Measurements from ENCODE around the gene XBP1. TPM values are rescaled to one million over a fixed set of nuclear protein-coding genes. Genes with fewer than 3 reads are reported as not detected.

Gene XBP1
- total RNA-seq, 1 experiment from 2014 or later, result 81.3 TPM

DNA sequence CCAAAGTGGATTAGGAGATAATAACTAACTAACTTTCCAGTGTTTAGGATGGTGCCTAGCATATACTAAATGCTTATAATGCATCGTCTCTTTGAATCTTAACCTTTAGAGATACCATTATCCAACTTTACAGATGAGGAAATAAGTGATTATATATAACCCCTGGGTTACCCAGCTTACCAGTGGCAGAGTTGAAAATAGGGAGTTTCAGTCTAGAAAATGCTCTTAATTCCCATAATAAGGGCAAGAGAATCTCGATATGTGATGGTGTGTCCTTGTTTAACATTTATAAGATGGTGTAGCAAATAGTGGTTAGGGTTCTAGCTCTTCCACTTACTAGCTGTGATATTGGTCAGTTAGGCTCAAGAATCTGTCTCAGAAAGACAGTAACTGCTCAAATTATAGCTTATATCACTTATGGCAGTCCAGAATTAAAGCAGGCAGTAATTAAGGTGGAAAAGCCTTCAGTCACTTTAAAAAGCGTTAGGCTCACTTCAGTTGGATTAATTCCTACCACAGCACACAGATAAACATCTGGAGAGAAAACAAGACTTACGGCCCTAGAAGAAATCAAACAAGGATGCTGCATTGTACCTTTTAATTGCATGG lies 6.3 kb downstream of the XBP1 start:
- Histone ChIP-seq H3K4me2 (ENCODE audit: low read length) (no peak overlapping the region), H3K9ac (ENCODE audit: low read length) (no peak overlapping the region), H3K36me3 (ENCODE audit: control insufficient read depth in 1 of 2, insufficient read depth in 2 of 2, low read length in 2 of 2) (peaks cover 24 to 47% of the 10 kb centered on the region in 2 experiments), H3K9me3 (ENCODE audit: control insufficient read depth in 1 of 2, insufficient read depth in 1 of 2, low read depth in 1 of 2, low read length in 2 of 2) (no peaks in the 10 kb centered on the region), H2AFZ (ENCODE audit: low read depth, low read length, poor library complexity, severe bottlenecking) (no peak overlapping the region), H3K79me2 (ENCODE audit: insufficient read depth, low read length) (peaks cover 57% of the 10 kb centered on the region), H4K20me1 (ENCODE audit: insufficient read depth) (peaks cover 7% of the 10 kb centered on the region; the same call in 1 of the 2 replicates), H3K4me3 (replicated peaks in 1 of 2; ENCODE audit: low read depth in 1 of 2, low read length in 2 of 2) (no peak overlapping the region), H3K4me1 (ENCODE audit: control insufficient read depth in 1 of 2, insufficient read depth in 2 of 2, low read length in 2 of 2) (peaks cover 0 to 5% of the 10 kb centered on the region in 2 experiments; a peak in 2 of 4 replicates), H3K9me2 (ENCODE audit: insufficient read depth) (no peaks in the 10 kb centered on the region), H3K27me3 (ENCODE audit: insufficient read depth, low read length) (no peaks in the 10 kb centered on the region), H3K27ac (ENCODE audit: low read depth, low read length) (no peak overlapping the region)
- no peak for DNase-seq (ENCODE audit: low read depth, low spot score)
- no peak for TF ChIP-seq YY1 (IDR thresholded peaks at IDR 0.05; ENCODE audit: extremely low read depth, insufficient replicate concordance, low read depth, low read length)
- TF ChIP-seq, protein P1, sequence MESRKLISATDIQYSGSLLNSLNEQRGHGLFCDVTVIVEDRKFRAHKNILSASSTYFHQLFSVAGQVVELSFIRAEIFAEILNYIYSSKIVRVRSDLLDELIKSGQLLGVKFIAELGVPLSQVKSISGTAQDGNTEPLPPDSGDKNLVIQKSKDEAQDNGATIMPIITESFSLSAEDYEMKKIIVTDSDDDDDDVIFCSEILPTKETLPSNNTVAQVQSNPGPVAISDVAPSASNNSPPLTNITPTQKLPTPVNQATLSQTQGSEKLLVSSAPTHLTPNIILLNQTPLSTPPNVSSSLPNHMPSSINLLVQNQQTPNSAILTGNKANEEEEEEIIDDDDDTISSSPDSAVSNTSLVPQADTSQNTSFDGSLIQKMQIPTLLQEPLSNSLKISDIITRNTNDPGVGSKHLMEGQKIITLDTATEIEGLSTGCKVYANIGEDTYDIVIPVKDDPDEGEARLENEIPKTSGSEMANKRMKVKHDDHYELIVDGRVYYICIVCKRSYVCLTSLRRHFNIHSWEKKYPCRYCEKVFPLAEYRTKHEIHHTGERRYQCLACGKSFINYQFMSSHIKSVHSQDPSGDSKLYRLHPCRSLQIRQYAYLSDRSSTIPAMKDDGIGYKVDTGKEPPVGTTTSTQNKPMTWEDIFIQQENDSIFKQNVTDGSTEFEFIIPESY (IDR thresholded peaks at IDR 0.05; ENCODE audit: extremely low read depth, insufficient replicate concordance, low read length), result no peak
- no peak for TF ChIP-seq MAX (IDR thresholded peaks at IDR 0.05)
- TF ChIP-seq, protein P2, sequence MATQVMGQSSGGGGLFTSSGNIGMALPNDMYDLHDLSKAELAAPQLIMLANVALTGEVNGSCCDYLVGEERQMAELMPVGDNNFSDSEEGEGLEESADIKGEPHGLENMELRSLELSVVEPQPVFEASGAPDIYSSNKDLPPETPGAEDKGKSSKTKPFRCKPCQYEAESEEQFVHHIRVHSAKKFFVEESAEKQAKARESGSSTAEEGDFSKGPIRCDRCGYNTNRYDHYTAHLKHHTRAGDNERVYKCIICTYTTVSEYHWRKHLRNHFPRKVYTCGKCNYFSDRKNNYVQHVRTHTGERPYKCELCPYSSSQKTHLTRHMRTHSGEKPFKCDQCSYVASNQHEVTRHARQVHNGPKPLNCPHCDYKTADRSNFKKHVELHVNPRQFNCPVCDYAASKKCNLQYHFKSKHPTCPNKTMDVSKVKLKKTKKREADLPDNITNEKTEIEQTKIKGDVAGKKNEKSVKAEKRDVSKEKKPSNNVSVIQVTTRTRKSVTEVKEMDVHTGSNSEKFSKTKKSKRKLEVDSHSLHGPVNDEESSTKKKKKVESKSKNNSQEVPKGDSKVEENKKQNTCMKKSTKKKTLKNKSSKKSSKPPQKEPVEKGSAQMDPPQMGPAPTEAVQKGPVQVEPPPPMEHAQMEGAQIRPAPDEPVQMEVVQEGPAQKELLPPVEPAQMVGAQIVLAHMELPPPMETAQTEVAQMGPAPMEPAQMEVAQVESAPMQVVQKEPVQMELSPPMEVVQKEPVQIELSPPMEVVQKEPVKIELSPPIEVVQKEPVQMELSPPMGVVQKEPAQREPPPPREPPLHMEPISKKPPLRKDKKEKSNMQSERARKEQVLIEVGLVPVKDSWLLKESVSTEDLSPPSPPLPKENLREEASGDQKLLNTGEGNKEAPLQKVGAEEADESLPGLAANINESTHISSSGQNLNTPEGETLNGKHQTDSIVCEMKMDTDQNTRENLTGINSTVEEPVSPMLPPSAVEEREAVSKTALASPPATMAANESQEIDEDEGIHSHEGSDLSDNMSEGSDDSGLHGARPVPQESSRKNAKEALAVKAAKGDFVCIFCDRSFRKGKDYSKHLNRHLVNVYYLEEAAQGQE (IDR thresholded peaks at IDR 0.05; ENCODE audit: low read depth), result no peak
- TF ChIP-seq CBX3 (IDR thresholded peaks at IDR 0.05; ENCODE audit: low read depth), result no peak
- no peak for TF ChIP-seq ATF3 (IDR thresholded peaks at IDR 0.05)
- TF ChIP-seq TCF7L2 (IDR thresholded peaks at IDR 0.05; ENCODE audit: borderline replicate concordance, extremely low read depth, insufficient read depth, insufficient read length), result no peak
- no peak for TF ChIP-seq JUND (IDR thresholded peaks at IDR 0.05)
- TF ChIP-seq RAD21 (IDR thresholded peaks at IDR 0.05; ENCODE audit: low read depth), result no peak
- TF ChIP-seq, protein P3, sequence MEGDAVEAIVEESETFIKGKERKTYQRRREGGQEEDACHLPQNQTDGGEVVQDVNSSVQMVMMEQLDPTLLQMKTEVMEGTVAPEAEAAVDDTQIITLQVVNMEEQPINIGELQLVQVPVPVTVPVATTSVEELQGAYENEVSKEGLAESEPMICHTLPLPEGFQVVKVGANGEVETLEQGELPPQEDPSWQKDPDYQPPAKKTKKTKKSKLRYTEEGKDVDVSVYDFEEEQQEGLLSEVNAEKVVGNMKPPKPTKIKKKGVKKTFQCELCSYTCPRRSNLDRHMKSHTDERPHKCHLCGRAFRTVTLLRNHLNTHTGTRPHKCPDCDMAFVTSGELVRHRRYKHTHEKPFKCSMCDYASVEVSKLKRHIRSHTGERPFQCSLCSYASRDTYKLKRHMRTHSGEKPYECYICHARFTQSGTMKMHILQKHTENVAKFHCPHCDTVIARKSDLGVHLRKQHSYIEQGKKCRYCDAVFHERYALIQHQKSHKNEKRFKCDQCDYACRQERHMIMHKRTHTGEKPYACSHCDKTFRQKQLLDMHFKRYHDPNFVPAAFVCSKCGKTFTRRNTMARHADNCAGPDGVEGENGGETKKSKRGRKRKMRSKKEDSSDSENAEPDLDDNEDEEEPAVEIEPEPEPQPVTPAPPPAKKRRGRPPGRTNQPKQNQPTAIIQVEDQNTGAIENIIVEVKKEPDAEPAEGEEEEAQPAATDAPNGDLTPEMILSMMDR (IDR thresholded peaks at IDR 0.05 in 2 of 3, conservative IDR thresholded peaks at IDR 0.05 in 1 of 3; ENCODE audit: borderline replicate concordance in 1 of 3, insufficient read depth in 1 of 3, low read depth in 2 of 3, low read length in 2 of 3), result no peak
- TF ChIP-seq ELF1 (IDR thresholded peaks at IDR 0.05; ENCODE audit: borderline replicate concordance, low read depth), result no peak
- TF ChIP-seq SP1 (IDR thresholded peaks at IDR 0.05; ENCODE audit: low read depth), result no peak
- no peak for TF ChIP-seq EGR1 (IDR thresholded peaks at IDR 0.05; ENCODE audit: low read depth)
- ATAC-seq, result no peak
- ChIA-PET CTCF (interaction anchor here (1.9 kb wide), 1 partner anchor 247 kb away, joined by 8 read pairs; no protein-coding TSS in a partner anchor), RAD21 (ENCODE audit: low non-redundant PET in 1 of 2, low total read pairs in 2 of 2, uncharacterized antibody in 2 of 2, unreplicated experiment in 2 of 2) (no interaction called here), POLR2A (no interaction called here)
- intact Hi-C loops (cut with micrococcal nuclease), result loop anchor here (5.0 kb wide), 2 partner anchors 248 to 453 kb away; no protein-coding TSS in a partner anchor
- no TSS peak for BruUV-seq (replicated peaks)
